Measurements from ENCODE around the gene TNRC18. TPM values are rescaled to one million over a fixed set of nuclear protein-coding genes. Genes with fewer than 3 reads are reported as not detected.
"Not testable (repeated sequence)": the region's sequence is repeated elsewhere in the genome, so short reads cannot be mapped to it uniquely, and the experiment has no call there.

TNRC18 gene
- polyA plus RNA-seq, 10 donors: 37.1 to 84.0 (median 46.2) TPM

GRCh38 chr7:5351507-5352265 lies 71.9 kb downstream of the TNRC18 start:
- DNase-seq: no peak

- no peak for DNase-seq
Measured at GRCh38 chr7:5350600-5351385, 72.8 kb downstream of the TNRC18 start.

GRCh38 chr7:5350174-5350463 lies 73.5 kb downstream of the TNRC18 start:
- no peak for DNase-seq

GRCh38 chr7:5349437-5350173 lies 74.0 kb downstream of the TNRC18 start:
- DNase-seq: peak in 1 of 3 donors; percentile 27

GRCh38 chr7:5349005-5349380 lies 74.6 kb downstream of the TNRC18 start:
- no peak for DNase-seq

- no peak for DNase-seq
Measured at GRCh38 chr7:5348134-5349004, 75.3 kb downstream of the TNRC18 start.

- DNase-seq: no peak
Measured at GRCh38 chr7:5345671-5346070, 78.0 kb downstream of the TNRC18 start.

GRCh38 chr7:5345171-5345570 lies 78.5 kb downstream of the TNRC18 start:
- no peak for DNase-seq

GRCh38 chr7:5344342-5344741 lies 79.3 kb downstream of the TNRC18 start:
- no peak for DNase-seq

- no peak for DNase-seq
Measured at GRCh38 chr7:5343884-5344283, 79.8 kb downstream of the TNRC18 start.

GRCh38 chr7:5342631-5343030 lies 81.0 kb downstream of the TNRC18 start:
- DNase-seq: no peak

- DNase-seq: no peak
Measured at GRCh38 chr7:5339955-5340354, 83.7 kb downstream of the TNRC18 start.

GRCh38 chr7:5337047-5337446 lies 86.6 kb downstream of the TNRC18 start:
- DNase-seq: no peak

GRCh38 chr7:5334671-5335070 lies 89.0 kb downstream of the TNRC18 start:
- no peak for DNase-seq

- no peak for DNase-seq
Measured at GRCh38 chr7:5333121-5334045, 90.3 kb downstream of the TNRC18 start.

GRCh38 chr7:5332579-5332978 lies 91.1 kb downstream of the TNRC18 start:
- DNase-seq: no peak

GRCh38 chr7:5330288-5330687 lies 93.3 kb downstream of the TNRC18 start:
- DNase-seq: no peak

GRCh38 chr7:5324961-5325360 lies 98.7 kb downstream of the TNRC18 start:
- no peak for DNase-seq

GRCh38 chr7:5323800-5324781 lies 99.5 kb downstream of the TNRC18 start:
- DNase-seq: not testable (repeated sequence)
